Stimulated activated CD8-positive, alpha-beta memory T cell treated with anti-CD3 and anti-CD28 coated beads, Interleukin-12 subunit alpha, Interleukin-12 subunit beta, amount 100 ng/mL, for 4 hours (primary cell): ENCODE data around the gene POLN.

Source experiments
- DNase-seq: peaks from one replicate; pipeline ENCODE4 v3.0.0-alpha.2; 2020; ENCODE audit warnings: low read depth

The POLN gene

DNA sequence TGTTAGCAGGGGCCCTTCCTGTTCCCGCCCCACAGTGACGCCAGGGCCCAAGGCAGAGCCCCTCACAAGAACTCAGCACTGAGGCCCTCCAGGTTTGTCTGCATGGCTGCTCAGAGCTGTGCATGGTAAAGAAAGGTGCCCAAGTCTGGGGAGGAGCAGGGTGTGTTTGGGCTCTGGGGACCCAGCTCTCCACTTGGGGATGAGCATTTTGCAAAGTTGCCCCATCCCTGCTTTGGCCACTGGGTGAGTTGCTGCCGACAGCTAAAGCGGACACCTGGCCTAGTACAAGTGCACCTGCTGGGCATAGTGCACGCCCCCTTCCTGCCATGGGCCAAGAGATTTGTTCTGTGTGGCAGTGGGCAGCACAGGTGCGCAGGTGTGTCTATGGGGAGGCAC is 22.0 kb upstream of the POLN start:
- no peak for DNase-seq

DNA sequence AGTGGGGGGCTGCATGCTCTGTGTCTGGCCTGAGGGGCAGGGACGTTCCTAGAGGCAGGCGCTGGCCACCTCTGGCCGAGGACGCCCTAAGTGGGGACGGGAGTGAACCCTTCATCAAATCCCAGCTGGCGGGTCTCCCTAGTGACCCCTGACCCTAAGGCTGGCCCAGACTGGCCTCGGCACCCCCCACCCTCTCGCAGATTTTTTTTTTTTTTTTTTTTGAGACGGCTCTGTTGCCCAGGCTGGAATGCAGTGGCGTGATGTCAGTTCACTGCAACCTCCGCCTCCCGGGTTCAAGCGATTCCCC is 21.0 kb upstream of the POLN start:
- no peak for DNase-seq

DNA sequence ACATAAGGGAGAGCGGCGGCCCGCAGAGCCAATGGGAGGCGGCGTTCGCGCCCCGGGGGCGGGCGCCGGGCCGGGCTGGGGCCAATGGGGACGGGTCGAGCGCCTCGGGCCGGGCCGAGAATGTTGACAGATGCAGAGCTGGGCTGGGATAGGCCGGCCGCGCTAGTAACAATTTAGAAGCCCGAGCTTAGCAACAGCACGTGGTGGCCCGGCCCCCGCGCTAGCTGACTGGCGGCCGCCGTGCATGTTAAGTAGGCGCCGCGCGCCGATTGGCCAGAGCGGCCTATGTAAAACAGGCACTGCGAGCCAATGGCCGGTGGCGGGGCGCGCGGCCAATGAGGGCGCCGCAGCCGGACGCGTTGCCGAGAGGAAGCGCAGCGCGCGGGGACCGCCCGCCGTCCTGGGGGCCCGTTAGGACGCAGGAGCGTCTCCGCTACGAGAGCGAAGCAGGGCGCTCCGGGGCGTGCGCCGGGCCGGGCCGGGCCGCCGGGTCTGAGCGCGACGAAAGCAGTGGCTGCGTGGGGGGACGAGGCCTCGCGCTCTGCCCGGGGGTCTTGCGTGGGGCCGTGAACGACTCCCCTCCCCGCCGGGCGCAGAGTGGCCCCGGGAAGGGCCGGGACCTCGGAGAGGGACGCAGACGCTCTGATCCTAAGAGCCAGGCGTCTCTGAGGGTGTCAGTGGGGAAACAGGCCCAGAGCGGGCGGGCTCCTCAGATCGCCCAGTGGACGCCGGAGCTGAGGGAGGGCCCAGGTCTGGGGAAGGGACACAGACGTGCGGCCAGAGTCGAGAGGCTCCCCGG is 20.4 kb upstream of the POLN start:
- DNase-seq, result peak; percentile 96

DNA sequence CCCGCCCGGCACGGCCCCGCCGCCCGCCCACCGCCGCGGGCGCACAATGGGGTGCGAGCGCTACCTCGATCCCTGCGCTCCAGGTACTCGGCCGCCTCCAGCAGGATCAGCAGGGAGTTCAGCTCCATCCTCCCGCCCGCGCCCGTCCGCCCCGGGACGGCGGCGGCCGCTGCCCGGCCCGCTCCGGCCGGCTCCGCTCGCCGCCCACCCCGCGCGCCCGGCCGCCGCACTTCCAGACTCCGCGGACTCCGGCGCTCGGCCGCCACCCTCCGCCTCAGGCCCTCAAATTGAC is 19.9 kb upstream of the POLN start, which contains the start of gene MXD4:
Gene MXD4 (minus strand): TSS at position 257 of the 292 bp plus-strand sequence. CDS start 129 bp downstream, at position 128.
- no peak for DNase-seq

DNA sequence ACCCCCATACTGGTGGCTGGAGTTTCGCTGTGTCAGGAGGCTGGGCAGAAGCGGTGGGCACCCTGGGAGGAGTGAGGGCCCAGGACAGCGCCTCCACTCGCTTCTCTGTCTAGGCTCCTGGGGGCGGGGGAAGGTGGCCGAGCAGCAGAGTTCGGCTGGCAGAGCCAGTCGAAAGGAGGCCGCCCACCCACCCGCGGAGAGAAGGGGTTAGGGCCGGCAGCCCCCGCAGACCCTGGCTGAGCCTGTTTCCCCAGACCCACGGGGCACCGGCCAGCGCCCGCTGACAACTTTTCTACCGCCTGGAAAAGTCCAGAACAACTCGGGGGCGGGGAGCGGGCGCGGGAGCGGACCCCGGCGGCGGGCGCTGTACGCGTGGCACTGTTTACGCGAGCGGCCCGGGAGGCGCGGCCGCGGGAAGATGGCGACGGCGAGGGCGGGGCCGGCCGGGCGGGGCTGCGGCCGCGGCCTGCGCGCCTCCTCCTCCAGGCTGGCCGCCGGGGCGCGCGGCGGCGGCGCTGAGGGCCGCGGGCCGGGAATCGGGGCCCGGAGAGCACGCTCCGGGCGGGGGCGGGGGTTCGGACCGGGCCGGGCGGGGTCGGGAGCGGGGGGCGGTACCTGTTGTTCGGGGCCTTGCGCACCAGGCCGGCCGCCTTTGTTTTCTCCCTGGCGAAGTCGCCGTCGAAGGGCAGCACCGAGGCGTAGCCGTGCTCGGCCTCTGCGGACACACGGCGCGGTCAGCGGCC is 19.4 kb upstream of the POLN start:
- DNase-seq, result peak; percentile 38

DNA sequence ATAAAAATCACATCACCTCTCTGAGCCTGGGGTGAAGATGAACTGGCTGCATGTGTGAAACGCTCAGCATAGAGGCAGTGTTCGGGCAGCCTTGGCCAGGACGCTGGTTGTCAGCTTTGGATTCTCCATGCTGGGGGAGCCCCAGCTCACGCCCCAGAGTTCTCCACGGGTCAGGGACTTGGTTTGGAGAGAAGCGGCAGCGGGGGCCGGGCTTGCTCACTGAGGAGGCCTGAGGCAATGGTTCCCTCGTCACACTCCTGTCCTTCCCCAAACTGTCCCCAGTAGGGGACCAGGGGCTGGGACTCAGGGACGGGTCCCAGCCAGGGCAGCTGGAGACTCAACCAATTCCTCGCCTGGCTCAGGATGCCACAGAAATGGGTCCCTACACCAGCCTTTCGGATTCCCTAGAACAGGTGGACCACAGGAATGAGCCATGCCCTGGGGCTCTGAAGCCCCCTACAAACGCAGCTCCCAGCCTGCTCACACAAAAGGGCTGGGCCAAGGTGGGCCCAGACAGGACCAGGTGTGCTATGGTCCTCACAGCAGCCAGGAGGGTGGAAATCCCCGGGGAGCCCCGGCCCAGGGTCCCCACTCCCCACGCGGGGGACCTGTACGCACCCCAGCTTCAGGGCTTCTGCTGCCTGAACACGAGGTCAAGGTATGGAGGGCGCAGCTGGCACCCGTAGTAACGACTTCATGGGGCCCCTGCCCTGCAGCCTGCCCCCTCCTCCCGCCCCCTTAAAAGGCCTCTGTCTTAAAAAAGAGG is 18.6 kb upstream of the POLN start:
- peak; percentile 0 for DNase-seq

DNA sequence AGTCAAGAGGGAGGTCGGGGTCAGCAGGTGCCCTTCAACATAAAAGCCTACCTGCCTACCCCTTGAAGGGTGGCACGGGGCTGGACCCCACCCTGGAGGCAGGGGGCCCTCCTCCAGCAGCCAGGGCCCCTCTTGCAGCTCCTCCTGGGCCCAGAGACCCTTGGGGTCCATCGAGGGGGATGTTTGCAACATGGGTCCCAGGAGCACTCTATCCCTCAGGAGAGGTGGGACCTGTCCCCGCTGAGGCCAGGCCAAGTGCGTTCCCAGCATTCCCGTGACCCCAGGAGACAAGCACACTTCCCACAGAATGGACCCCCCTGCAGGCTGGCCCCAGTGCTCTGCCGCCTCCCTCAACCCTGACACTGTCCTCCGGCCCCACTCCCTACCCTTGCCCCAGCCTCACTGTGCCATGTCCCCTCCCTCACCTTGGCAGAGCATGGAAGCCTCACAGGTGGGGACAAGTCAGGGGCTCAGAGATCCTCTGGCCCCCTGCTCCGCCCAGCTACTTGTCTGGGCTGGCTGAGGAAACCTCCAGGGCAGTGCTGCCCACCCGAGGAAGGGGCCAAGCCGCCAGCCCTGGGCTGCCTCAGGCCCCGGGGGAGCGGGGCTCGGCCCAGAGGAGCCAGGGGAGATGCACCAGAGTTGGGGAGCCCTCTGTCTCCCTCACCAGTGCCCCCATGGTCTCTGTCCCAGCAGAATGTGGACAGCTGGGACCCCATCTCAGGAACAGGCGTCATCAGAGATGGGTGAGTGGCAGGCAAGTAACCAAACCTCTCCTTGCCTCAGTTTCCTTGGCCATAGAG is 17.8 kb upstream of the POLN start:
- DNase-seq, result peak; percentile 0

DNA sequence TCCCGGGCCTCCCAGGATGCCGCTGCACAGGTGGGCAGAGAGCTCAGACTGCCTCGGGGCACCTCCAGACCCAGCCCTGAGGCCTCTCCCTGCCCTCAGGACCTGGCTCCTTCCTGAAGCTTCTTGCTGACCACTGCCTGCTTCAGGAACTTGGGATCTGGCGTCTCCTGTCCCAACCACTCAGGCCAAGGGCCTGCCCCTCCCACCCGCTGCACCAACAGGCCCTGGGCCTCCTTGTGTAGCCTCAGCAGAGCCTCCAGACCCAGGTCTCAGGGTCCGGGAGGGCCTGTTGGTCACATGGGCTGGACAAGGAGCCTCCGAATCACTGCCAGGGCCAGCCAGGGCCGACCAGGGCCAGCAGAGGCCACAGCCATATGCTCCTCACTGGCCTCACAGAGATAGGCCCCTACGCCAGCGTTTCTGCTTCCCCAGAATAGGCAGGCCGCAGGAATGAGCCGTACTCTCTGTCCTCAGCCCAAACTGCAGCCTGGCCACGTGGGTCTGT is 17.2 kb upstream of the POLN start:
- no peak for DNase-seq

DNA sequence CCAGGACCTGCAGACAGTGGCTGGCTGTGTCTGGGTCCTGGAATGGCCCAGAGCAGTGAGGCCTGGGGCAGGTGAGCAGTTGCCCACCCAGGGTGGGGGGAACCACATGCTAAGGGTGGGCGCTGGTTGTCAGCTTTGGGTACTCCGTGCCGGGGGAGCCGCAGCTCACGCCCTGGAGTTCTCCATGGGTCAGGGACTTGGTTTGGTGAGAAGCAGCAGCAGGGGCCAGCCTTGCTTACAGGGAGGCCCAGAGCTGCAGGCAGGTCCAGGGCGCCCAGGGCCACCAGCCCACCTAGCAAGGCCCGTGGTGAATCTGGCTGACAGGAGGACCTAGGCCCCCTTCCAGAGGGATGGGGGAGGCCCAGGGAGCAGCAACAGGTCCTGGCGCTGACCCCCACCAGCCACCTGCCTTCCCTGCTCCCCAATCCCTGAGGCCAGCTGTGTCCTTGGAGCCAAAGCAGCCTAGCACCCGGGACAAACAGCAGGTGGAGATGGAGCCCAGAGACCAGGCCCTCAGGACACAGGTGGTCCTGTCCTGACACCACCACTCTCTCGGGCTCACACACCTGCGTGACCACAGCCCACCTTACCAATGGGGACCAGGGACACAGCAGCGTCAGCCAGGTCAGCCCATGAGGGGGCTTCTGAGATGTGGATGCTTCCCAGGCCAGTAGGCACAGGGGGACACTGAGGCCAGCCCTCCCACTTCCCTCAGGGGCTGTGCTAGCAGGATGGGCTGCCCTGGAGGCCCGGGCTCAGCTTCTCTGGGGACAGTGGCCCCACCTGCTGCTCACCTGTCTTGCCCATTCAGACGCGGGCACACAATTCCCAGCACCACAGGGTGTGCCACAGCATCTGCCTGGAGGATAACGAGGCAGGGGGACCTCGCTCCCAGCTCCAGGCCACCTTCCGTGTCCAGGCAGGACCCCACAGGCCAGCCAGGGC is 16.4 kb upstream of the POLN start:
- DNase-seq, result no peak

DNA sequence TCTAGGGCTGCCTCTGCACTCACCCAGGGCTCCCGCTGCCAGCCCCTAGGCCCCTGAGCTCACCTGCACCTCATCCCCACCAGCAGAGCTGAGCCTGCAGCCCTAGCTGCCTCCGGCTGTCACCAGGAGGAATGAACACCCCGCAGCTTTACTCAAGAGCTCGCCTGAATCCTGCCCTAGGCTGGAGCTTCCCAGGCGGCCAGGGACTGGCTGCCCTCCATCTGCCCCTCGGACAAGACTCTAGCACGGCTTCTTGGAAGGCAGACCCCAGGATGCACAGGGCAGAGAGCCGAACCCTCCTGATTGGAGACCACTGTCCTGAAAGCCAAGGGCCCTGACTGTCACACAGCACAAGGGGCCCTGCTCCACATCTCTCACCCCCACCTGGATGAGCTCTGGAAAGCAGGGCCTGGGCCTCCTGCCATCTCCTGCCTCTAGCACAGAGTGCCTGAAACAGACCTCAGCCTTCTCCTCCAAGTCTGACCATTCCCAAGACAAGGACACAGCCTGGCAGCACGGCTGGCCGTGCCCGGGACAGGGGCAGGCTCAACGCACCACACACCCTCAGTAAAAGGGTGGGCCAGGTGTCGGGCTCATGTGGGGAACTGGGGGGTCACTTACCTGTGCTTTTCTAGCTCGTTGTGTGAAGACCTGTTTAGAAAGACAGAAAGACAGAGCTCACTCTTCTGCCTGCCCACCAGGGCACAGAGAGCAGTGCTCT is 15.6 kb upstream of the POLN start:
- peak; percentile 0 for DNase-seq

DNA sequence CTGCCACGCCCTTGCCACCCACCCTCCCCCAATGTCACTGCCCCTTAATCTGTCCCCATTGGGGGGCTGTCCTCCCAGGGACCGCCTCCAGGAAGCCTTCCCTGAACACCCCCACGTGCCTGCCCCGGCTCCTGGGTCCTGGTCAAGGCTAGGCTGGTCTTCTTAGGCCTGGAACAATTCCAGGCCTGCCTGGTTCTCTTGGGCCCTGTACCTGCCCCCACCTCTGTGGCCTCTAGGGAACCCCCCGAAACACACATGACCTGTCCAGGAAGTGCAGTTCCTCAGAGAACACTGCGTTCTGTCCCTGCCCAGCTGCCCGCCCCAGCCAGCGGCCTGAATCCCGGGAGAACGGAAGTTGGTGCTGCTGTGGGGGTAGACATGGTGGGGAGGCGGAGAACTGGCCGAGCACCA is 14.9 kb upstream of the POLN start:
- DNase-seq, result no peak

DNA sequence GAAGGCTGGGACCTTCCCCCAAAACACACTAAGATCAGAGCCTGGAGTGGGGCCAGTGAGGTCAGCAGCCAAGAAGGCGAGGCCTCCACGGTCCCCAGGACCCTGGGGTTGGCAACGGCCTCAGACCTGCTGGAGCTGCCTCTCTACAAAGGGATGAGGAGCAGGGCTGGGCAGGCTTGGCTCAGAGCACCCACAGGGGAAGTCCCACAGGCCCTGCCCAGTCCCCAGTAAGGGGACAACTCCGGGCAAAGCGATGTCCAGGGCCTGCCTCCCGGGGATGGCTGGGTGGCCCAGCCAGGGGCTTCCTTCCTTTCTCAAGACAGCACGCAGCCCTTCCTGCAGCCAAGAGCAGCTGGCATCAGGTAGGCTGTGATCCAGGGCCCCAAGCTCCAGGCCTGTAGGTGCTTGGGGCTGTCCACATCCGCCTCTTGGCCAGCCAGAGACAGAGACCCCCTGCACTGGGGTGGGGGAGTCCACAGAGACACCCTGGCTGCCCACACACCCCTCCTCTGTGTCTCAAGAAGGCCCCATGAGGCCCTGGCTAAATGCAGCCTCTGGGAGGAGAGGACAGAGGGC is 14.3 kb upstream of the POLN start:
- DNase-seq, result no peak

DNA sequence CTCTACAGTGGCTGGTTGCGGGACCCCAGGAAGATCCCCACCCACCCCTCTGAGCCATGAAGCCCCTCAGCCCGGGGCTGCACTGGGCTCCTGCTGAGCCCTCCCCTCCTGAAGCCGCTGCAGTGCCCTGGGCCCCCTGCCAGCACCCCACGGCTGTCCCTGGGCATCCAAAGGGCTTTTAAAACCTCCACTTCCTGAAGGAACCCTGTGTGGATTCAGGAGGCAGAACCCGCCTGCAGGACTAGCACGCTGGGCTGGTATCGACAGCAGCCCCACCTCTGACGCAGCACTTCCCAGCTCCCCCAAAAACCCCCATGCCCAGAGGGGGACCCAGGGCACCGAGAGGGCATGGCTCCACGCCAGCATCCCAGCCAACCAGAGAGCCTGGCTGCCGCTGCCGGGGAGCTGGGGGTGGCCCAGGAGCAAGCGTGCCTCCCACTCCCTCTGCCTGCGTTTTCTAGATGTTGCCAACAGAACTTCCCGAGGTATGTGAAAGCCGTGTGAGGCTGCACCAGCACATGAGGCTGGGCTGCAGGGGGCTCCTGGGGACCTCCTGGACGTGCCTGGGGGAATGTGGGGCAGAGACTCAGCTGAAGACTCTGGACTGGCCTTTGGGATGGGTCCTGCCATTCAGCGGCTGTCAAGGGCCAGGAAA is 13.7 kb upstream of the POLN start:
- no peak for DNase-seq

DNA sequence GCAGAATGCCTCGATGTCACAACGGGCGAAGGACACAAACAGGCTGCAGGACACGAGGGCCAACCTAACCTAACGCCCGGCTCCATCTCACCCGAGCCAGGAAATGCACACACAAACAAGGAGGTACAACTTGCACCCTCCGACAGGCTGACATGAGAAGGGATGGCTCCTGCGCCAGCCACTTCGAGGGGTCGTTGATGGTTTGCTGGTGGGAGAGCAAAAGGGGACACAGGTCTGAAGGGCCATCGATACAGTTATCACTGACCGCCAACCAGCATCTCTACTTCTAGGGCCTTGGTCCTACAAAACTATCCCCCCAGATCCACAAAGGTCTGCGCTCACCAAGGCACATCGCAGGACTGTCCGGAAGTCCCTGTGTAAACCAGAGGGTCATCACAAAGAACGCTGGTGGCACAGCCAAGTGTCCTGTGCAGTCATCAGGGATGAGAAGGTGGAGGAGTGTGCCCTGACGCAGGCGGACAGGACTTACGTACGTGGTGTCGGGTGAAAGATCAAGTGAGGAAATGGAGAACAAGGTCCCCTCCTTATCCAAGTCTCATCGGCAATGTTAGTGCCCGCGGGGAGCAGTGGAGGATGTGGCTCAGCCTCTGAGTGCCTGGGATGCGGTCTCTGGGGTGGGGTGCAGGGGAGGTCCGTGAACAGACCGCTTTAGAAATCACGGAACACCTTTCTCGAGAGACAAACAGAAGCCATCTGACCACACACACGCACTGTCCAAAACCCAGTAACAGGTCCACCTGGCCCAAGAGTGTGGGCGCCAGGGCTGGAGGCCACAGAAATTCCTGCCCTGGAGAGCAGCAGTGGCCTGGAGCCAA is 13.0 kb upstream of the POLN start:
- DNase-seq, result no peak

DNA sequence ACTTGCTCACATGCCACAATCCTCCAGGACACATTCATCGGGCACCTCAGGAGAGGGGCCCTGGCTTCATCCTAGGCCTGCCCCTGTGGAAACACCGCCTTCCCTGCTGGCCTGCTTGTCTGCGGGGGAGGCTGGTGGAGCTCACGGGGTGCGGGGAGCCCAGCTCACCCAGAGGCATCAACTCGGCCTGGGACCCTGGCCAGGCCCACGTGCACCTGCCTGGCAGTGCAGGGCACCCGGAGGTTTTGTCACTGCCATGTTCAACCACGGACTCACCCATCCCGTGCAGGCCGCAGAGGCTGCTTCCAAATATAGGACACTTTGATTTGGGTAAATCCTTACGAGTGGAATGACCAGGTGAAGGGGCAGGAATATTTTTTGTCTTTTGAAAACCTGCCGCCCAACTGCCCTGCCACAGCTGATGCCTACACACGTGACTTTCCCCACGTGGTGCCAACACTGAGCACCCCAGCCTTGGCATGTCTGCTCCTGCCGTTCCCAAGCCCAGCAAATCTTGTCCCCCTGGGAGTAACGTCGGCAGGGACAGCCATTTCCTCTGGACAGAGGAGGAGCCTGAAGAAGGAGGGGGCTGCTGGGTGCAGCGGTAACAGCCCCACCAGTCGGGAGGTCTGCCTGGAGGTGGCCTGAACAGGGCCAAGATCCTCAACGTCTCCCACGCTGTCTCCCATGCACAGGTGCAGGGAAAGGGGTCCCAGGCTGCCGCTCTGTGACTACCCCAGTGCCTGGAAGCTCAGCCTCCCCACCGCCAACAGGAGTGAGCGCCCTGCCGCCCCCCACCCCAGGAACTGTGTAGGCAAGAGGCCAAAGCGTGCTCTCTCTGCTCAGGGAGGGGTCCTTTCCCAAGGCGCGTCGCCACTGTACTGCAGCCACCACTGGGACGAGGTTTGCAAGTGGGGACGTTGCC is 11.5 kb upstream of the POLN start:
- DNase-seq, result no peak

DNA sequence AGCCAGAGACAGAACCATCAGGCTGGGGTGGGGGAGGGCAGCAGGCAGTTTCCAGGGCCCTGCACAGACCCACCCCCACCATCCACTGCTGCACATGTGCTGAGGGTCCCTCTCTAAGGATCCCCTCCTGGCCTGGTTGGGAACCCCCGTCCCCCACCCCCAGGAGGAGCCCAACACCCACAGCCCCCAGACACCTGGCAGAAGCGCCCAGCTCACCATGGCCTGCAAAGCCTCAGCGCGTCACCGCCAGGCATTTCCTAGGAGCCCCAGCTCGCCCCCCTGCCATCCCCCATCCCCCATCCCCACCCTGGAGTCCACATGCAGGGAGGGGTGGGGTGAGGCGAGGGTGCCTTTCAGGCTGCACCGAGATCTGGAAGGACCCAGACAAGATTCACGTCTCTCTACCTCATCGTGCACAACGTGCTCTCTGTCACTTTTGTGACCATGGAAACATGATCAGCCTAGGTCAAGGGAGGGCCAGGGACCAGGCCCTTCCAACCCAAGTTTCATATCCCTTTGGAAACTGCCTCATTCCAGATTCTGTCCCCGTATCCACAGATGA is 10.7 kb upstream of the POLN start:
- DNase-seq, result no peak
